ENCODE results near the gene CYP2A7. TPM values are rescaled to one million over a fixed set of nuclear protein-coding genes. Genes with fewer than 3 reads are reported as not detected.
"Not testable (repeated sequence)": the region's sequence is repeated elsewhere in the genome, so short reads cannot be mapped to it uniquely, and the experiment has no call there.

Gene CYP2A7
- polyA plus RNA-seq, 1 donor, result 0.04 TPM

- DNase-seq, result no peak
- Histone ChIP-seq H3K4me3 (ENCODE audit: low read length) (no peak overlapping the region), H3K27me3 (ENCODE audit: control insufficient read depth, insufficient read depth, low read length) (no peaks in the 10 kb centered on the region), H3K36me3 (ENCODE audit: control insufficient read depth, insufficient read depth, low read length) (peaks cover 4% of the 10 kb centered on the region), H3K4me1 (ENCODE audit: control insufficient read depth, insufficient read depth, low read length) (peaks cover 35% of the 10 kb centered on the region), H3K9me3 (ENCODE audit: control insufficient read depth, low read depth, low read length) (no peaks in the 10 kb centered on the region), H3K27ac (ENCODE audit: low read length) (no peak overlapping the region)
- 100% methylated on average over 2 of the region's 22 CpGs for WGBS (ENCODE audit: insufficient coverage, low lambda C conversion rate)
Measured at GRCh38 chr19:40827386-40828247, 54.4 kb downstream of the CYP2A7 start.

GRCh38 chr19:40826699-40827385 is 55.2 kb downstream of the CYP2A7 start:
- no CpG with 5 or more reads among the region's 29 CpGs for WGBS (ENCODE audit: insufficient coverage, low lambda C conversion rate)
- not testable (repeated sequence) for H3K27ac ChIP-seq (ENCODE audit: low read length); DNase-seq; H3K36me3 ChIP-seq (ENCODE audit: control insufficient read depth, insufficient read depth, low read length); H3K9me3 ChIP-seq (ENCODE audit: control insufficient read depth, low read depth, low read length); H3K4me3 ChIP-seq (ENCODE audit: low read length); H3K27me3 ChIP-seq (ENCODE audit: control insufficient read depth, insufficient read depth, low read length)
- peaks cover 35% of the 10 kb centered on the region for H3K4me1 ChIP-seq (ENCODE audit: control insufficient read depth, insufficient read depth, low read length)

DNA sequence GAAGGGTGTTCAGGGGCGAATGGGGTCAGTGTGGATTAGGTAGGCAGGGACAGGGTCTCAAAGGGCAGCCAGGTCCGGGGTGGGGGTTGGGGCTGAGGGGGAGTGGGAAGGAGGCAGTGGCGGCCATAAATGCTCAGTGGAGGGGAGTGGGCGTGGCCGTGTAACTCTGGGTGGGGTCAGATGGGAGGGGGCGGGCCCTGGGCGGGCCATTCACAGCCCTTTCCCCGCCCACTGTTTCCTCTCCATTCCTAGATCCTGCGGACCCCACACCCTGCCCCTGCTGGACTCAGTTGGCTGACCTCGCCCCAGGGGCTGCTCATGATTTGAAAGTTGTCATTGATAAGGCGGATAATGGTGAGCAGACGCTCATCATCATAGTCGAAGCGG is 55.7 kb downstream of the CYP2A7 start:
- not testable (repeated sequence) for H3K36me3 ChIP-seq (ENCODE audit: control insufficient read depth, insufficient read depth, low read length); H3K4me3 ChIP-seq (ENCODE audit: low read length); DNase-seq; H3K27ac ChIP-seq (ENCODE audit: low read length); H3K27me3 ChIP-seq (ENCODE audit: control insufficient read depth, insufficient read depth, low read length); H3K9me3 ChIP-seq (ENCODE audit: control insufficient read depth, low read depth, low read length)
- WGBS (ENCODE audit: insufficient coverage, low lambda C conversion rate), result no CpG with 5 or more reads among the region's 14 CpGs
- H3K4me1 ChIP-seq (ENCODE audit: control insufficient read depth, insufficient read depth, low read length), result peaks cover 32% of the 10 kb centered on the region

DNA sequence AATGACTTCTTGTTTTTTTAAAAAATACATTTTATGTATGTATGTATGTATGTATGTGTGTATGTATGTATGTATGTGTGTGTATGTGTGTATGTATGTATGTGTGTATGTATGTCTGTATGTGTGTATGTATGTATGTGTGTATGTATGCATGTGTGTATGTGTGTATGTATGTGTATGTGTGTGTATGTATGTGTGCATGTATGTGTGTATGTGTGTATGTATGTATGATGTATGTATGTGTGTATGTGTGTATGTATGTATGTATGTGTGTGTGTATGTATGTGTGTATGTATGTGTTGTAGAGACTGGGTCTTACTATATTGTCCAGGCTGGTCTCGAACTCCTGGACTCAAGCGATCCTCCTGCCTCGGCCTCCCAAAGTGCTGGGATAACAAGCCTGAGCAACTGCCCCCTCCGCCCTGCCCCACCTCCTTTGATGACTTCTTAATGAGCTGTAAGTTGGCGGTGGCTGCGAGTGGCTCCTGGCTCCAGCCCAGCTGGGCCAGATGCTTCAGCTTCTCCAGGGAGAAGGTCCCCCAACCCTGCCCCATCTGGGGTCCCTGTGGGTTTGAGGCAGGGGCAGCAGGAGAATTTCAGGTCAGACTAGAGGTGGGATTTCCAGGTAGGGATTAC is 56.5 kb downstream of the CYP2A7 start:
- not testable (repeated sequence) for H3K9me3 ChIP-seq (ENCODE audit: control insufficient read depth, low read depth, low read length); DNase-seq; H3K36me3 ChIP-seq (ENCODE audit: control insufficient read depth, insufficient read depth, low read length); H3K4me3 ChIP-seq (ENCODE audit: low read length); H3K27me3 ChIP-seq (ENCODE audit: control insufficient read depth, insufficient read depth, low read length); H3K27ac ChIP-seq (ENCODE audit: low read length)
- no CpG with 5 or more reads among the region's 6 CpGs for WGBS (ENCODE audit: insufficient coverage, low lambda C conversion rate)
- peaks cover 26% of the 10 kb centered on the region for H3K4me1 ChIP-seq (ENCODE audit: control insufficient read depth, insufficient read depth, low read length)

Other genes with a start within 250 kb of the CYP2A7 start
- 16.3 TPM for gene NUMBL, start 191.6 kb downstream of the CYP2A7 start, polyA plus RNA-seq
- gene COQ8B, start 165.3 kb downstream of the CYP2A7 start, polyA plus RNA-seq, result 35.7 TPM
- 28.4 TPM for gene ITPKC, start 165.1 kb downstream of the CYP2A7 start, polyA plus RNA-seq
- gene ACTMAP, start 131.8 kb downstream of the CYP2A7 start, polyA plus RNA-seq, result 16.6 TPM
- 65.7 TPM for gene SNRPA, start 131.0 kb downstream of the CYP2A7 start, polyA plus RNA-seq
- gene MIA, start 106.7 kb downstream of the CYP2A7 start, polyA plus RNA-seq, result 6.2 TPM
- 19.2 TPM for gene RAB4B, start 104.0 kb downstream of the CYP2A7 start, polyA plus RNA-seq
- gene EGLN2, start 83.0 kb downstream of the CYP2A7 start, polyA plus RNA-seq, result 61.6 TPM
- gene CYP2A6, start 31.8 kb downstream of the CYP2A7 start, polyA plus RNA-seq, result 0.07 TPM
- gene CYP2B6, start 109.1 kb upstream of the CYP2A7 start, polyA plus RNA-seq, result 5.3 TPM
- not detected for gene CYP2A13, start 206.2 kb upstream of the CYP2A7 start, polyA plus RNA-seq
- 0.06 TPM for gene CYP2F1, start 232.2 kb upstream of the CYP2A7 start, polyA plus RNA-seq

All from large intestine (tissue), 3 donors.